HG03354 (cell line): ENCODE measurements around the gene SERPINA1.
"Not testable (repeated sequence)": the region's sequence is repeated elsewhere in the genome, so short reads cannot be mapped to it uniquely, and the experiment has no call there.

Source experiments
- ATAC-seq: cut with Tn5 transposase; IDR thresholded peaks from one replicate; pipeline ENCODE4 v1.9.1; 2021; ENCODE audit warnings: mild to moderate bottlenecking; ENCODE audit not compliant: unreplicated experiment, poor library complexity, severe bottlenecking

SERPINA1 gene

GRCh38 chr14:94374749-94375260, 13.6 kb downstream of the SERPINA1 start:
- no peak for ATAC-seq

- no peak for ATAC-seq
These were observed 14.3 kb downstream of the SERPINA1 start for GRCh38 chr14:94374116-94374515.

GRCh38 chr14:94373708-94374107, 14.7 kb downstream of the SERPINA1 start:
- ATAC-seq, result no peak

- ATAC-seq, result no peak
These were observed 16.3 kb downstream of the SERPINA1 start for GRCh38 chr14:94372021-94372605.

GRCh38 chr14:94370524-94370910, 17.9 kb downstream of the SERPINA1 start:
- ATAC-seq, result no peak

- ATAC-seq, result not testable (repeated sequence)
These were observed 18.5 kb downstream of the SERPINA1 start for GRCh38 chr14:94369766-94370523.

GRCh38 chr14:94368956-94369355, 19.4 kb downstream of the SERPINA1 start:
- ATAC-seq, result no peak

GRCh38 chr14:94368243-94368590, 20.2 kb downstream of the SERPINA1 start:
- no peak for ATAC-seq

GRCh38 chr14:94367347-94368242, 20.8 kb downstream of the SERPINA1 start:
- no peak for ATAC-seq

- no peak for ATAC-seq
These were observed 22.1 kb downstream of the SERPINA1 start, which contains the start of gene SERPINA2 for GRCh38 chr14:94366146-94366915. SERPINA2 (minus strand) TSS chr14:94366698.

GRCh38 chr14:94365624-94366023, 22.8 kb downstream of the SERPINA1 start:
- no peak for ATAC-seq

GRCh38 chr14:94364964-94365363, 23.4 kb downstream of the SERPINA1 start:
- ATAC-seq, result no peak

GRCh38 chr14:94364037-94364436, 24.4 kb downstream of the SERPINA1 start:
- ATAC-seq, result no peak

GRCh38 chr14:94363151-94363624, 25.2 kb downstream of the SERPINA1 start:
- ATAC-seq, result no peak

GRCh38 chr14:94362614-94363133, 25.7 kb downstream of the SERPINA1 start:
- no peak for ATAC-seq

GRCh38 chr14:94361682-94362081, 26.7 kb downstream of the SERPINA1 start:
- no peak for ATAC-seq

- ATAC-seq, result no peak
These were observed 27.3 kb downstream of the SERPINA1 start for GRCh38 chr14:94360945-94361565.

GRCh38 chr14:94357166-94357565, 31.2 kb downstream of the SERPINA1 start:
- ATAC-seq, result no peak
